Thymus (tissue), 11 donors: ENCODE results near the gene PEPD. TPM values are rescaled to one million over a fixed set of nuclear protein-coding genes. Genes with fewer than 3 reads are reported as not detected.
A peak's percentile ranks its signal among the peaks of the same experiment; 100 is the strongest.

Source experiments
- DNase-seq, 9 donors: peaks; one replicate each; pipeline ENCODE4 v3.0.0-alpha.2; 2013; ENCODE audit warnings: low spot score in 9 of 9, low read depth in 6 of 9, missing footprints in 1 of 9
- H3K27ac ChIP-seq, 2 donors: one replicate each; pipeline ENCODE4 v1.5.1; 2013; ENCODE audit warnings: control low read depth in 1 of 2, low read depth in 1 of 2, low read length in 1 of 2, mild to moderate bottlenecking in 1 of 2, moderate library complexity in 1 of 2
- H3K27me3 ChIP-seq, 2 donors: one replicate each; pipeline ENCODE4 v1.5.1; 2013; ENCODE audit warnings: low read length in 1 of 2; ENCODE audit not compliant: control insufficient read depth in 2 of 2, insufficient read depth in 1 of 2
- H3K36me3 ChIP-seq, 2 donors: one replicate each; pipeline ENCODE4 v1.5.1; 2013; ENCODE audit warnings: low read length in 1 of 2, mild to moderate bottlenecking in 1 of 2, moderate library complexity in 1 of 2; ENCODE audit not compliant: control insufficient read depth in 2 of 2, insufficient read depth in 2 of 2
- H3K4me1 ChIP-seq, 2 donors: one replicate each; pipeline ENCODE4 v1.5.1; 2013; ENCODE audit warnings: low read length in 2 of 2; ENCODE audit not compliant: control insufficient read depth in 2 of 2, insufficient read depth in 2 of 2
- H3K4me3 ChIP-seq, 2 donors: one replicate each; pipeline ENCODE4 v1.5.1; 2013; ENCODE audit warnings: low read length in 2 of 2, control low read depth in 1 of 2, mild to moderate bottlenecking in 1 of 2
- H3K9me3 ChIP-seq, 2 donors: one replicate each; pipeline ENCODE4 v1.5.1; 2013; ENCODE audit warnings: low read length in 1 of 2, mild to moderate bottlenecking in 1 of 2; ENCODE audit not compliant: control insufficient read depth in 2 of 2, insufficient read depth in 1 of 2
- WGBS: extraction: QIAGEN DNeasy Blood & Tissue Kit; methylation state at CpG from one replicate; pipeline ENCODE4 v1.1.7; 2013; 5-methylcytosine and 5-hydroxymethylcytosine counted together
- polyA plus RNA-seq: library from polyadenylated mRNA; stranded (reverse); fragments of 200-250 nt; gene quantifications from one replicate; pipeline ENCODE4 v1.2.3, GENCODE V29; 2013
- total RNA-seq: library from RNA; stranded (reverse); fragments of 120-200 nt; gene quantifications from one replicate; pipeline ENCODE4 v1.2.4, GENCODE V29; 2013
- donor health status: healthy.

Gene PEPD
- total and polyA plus RNA-seq, 2 donors = 24.7 to 42.4 TPM

- H3K4me1 ChIP-seq = peaks cover 9% of the 10 kb centered on the region in 2 donors
- WGBS = 98% methylated on average over 16 of the region's 16 CpGs
These were observed 142.3 kb downstream of the PEPD start for GRCh38 chr19:33379151-33379829.

GRCh38 chr19:33377586-33378475, 143.8 kb downstream of the PEPD start:
- Histone ChIP-seq H3K36me3 (peaks cover 6 to 8% of the 10 kb centered on the region in 2 donors), H3K27me3 (peaks cover 0 to 5% of the 10 kb centered on the region in 2 donors), H3K4me3 (no peak overlapping the region), H3K4me1 (peaks cover 9 to 13% of the 10 kb centered on the region in 2 donors), H3K27ac (no peak overlapping the region), H3K9me3 (no peaks in the 10 kb centered on the region)
- DNase-seq = no peak
- 93% methylated on average over 12 of the region's 12 CpGs for WGBS

More at GRCh38 chr19:33379151-33379829, 142.3 kb downstream of the PEPD start:
- H3K4me3 ChIP-seq = no peak overlapping the region
- H3K9me3 ChIP-seq = no peaks in the 10 kb centered on the region
- no peak for DNase-seq
- peaks cover 8 to 11% of the 10 kb centered on the region in 2 donors for H3K36me3 ChIP-seq
- H3K27me3 ChIP-seq = no peaks in the 10 kb centered on the region
- no peak overlapping the region for H3K27ac ChIP-seq

- H3K9me3 ChIP-seq = no peaks in the 10 kb centered on the region
- peaks cover 6 to 8% of the 10 kb centered on the region in 2 donors for H3K36me3 ChIP-seq
- H3K27ac ChIP-seq = no peak overlapping the region
- peaks cover 9 to 15% of the 10 kb centered on the region in 2 donors for H3K4me1 ChIP-seq
- no peak for DNase-seq
- no peak overlapping the region for H3K4me3 ChIP-seq
- H3K27me3 ChIP-seq = peaks cover 0 to 11% of the 10 kb centered on the region in 2 donors
- 98% methylated on average over 7 of the region's 7 CpGs for WGBS
These were observed 144.5 kb downstream of the PEPD start for GRCh38 chr19:33376941-33377557.

DNA sequence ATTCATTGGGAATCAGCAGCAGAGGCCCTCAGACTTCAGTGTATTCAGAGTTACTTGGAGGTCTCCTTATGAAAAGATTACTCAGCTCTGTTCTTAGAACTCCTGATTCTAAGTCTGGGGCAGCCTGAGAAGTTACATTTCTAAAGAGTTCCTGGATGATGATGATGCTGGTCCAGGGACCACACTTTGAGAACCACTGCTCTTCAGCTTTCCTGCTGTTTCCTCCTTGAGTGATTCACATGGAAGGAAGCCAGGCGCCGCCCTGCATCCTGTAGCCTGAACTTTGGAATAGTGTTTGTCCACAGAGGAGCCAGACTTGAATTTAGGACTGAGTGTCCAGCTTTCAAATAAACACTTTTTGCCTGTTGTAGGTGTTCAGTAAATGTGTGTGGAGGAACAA, 145.2 kb downstream of the PEPD start:
- peaks cover 6 to 8% of the 10 kb centered on the region in 2 donors for H3K36me3 ChIP-seq
- no peak for DNase-seq
- WGBS = 96% methylated on average over 2 of the region's 2 CpGs
- H3K27me3 ChIP-seq = peaks cover 0 to 17% of the 10 kb centered on the region in 2 donors
- peaks cover 9 to 15% of the 10 kb centered on the region in 2 donors for H3K4me1 ChIP-seq
- no peak overlapping the region for H3K27ac ChIP-seq
- no peak overlapping the region for H3K4me3 ChIP-seq
- no peaks in the 10 kb centered on the region for H3K9me3 ChIP-seq

DNA sequence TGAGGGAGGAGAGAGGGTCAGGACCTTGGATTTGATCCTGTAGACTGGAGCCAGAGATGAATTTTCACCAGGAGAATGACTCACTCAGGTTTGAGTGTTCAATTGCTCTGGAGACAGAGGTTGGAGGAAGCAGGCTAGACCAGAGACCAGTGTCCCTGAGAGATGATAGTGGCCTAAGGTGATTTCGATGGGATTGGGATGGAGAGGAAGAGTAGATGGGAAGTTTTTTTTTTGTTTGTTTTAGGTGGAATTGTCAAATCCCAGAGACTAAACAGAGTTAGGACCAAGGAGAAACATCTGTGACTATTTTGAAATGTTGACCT, 145.8 kb downstream of the PEPD start:
- 95% methylated on average over 1 of the region's 1 CpG for WGBS
- Histone ChIP-seq H3K9me3 (no peaks in the 10 kb centered on the region), H3K4me1 (peaks cover 9 to 15% of the 10 kb centered on the region in 2 donors), H3K4me3 (no peak overlapping the region), H3K27me3 (peaks cover 0 to 22% of the 10 kb centered on the region in 2 donors), H3K27ac (no peak overlapping the region), H3K36me3 (peaks cover 5 to 6% of the 10 kb centered on the region in 2 donors)
- no peak for DNase-seq

- H3K4me3 ChIP-seq = peak overlapping the region in 1 of 2 donors; percentile 57
- peaks cover 0 to 27% of the 10 kb centered on the region in 2 donors for H3K27me3 ChIP-seq
- no peak for DNase-seq
- WGBS = 94% methylated on average over 9 of the region's 9 CpGs
- H3K9me3 ChIP-seq = no peaks in the 10 kb centered on the region
- no peak overlapping the region for H3K27ac ChIP-seq
- H3K4me1 ChIP-seq = peaks cover 9 to 15% of the 10 kb centered on the region in 2 donors
- H3K36me3 ChIP-seq = peaks cover 5 to 6% of the 10 kb centered on the region in 2 donors
These were observed 146.3 kb downstream of the PEPD start for GRCh38 chr19:33375156-33375836.

- H3K4me3 ChIP-seq = peak overlapping the region; percentile 57 to 58
- peak in 4 of 9 donors; percentile 6 to 20 (median 14) for DNase-seq
- peaks cover 0 to 29% of the 10 kb centered on the region in 2 donors for H3K27me3 ChIP-seq
- peaks cover 2% of the 10 kb centered on the region in 2 donors for H3K36me3 ChIP-seq
- H3K27ac ChIP-seq = peak overlapping the region in 1 of 2 donors; percentile 88
- no peaks in the 10 kb centered on the region for H3K9me3 ChIP-seq
- WGBS = 2% methylated on average over 22 of the region's 22 CpGs
- peaks cover 9 to 15% of the 10 kb centered on the region in 2 donors for H3K4me1 ChIP-seq
These were observed 147.3 kb downstream of the PEPD start for GRCh38 chr19:33374236-33374714.

DNA sequence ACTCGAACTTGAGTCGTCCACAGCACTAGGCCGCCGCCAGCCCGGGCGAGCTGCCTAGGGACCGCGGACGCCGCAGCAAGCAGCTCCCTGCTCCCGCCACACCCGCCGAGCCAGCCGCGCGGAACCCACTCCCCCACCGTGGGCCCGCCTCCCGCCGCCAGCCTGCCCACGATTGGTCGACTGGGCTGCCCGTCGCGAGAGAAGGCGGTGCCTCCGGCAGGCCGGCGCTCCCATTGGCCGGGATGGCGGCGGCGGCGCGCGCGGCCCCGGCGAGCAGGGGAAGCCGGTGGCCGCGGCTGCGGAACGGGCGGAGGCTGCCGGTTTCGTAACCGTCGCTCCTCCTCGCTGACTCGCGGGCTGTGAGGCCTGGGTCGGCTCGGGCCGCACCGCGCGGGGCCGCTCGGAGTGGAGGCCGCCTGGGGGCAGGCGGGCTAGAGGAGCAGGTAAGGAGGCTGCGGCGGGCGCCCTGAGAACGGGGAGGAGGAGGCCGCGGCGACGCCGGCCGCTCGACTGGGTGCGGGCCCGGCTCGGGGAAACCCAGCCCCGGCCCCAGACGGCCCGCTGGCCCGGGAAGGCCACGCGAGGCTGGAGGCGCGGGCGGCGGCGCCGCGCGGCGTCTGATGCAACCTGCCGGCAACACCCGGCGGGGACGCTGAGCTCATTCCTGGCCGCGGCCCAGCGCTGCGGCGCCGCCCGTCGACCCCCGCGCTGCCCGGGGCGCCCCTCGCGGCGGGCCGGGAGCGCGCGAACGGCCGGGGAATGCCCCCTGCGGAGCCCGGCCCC, 147.9 kb downstream of the PEPD start, which contains the start of gene CEBPG:
TSS of gene CEBPG (plus strand) at position 257 of the 783 bp plus-strand sequence. CDS start 5,531 bp downstream, outside the sequence.
- peak; percentile 51 to 93 (median 83) for DNase-seq
- peaks cover 8 to 15% of the 10 kb centered on the region in 2 donors for H3K4me1 ChIP-seq
- peaks cover 0 to 29% of the 10 kb centered on the region in 2 donors for H3K27me3 ChIP-seq
- WGBS = under 1% methylated on average over 117 of the region's 118 CpGs
- peak within 1 kb of the TSS; percentile 53 to 88 for H3K27ac ChIP-seq
- H3K36me3 ChIP-seq = no peaks in the 10 kb centered on the region
- H3K4me3 ChIP-seq = peak within 1 kb of the TSS; percentile 58
- H3K9me3 ChIP-seq = no peaks in the 10 kb centered on the region
